Stimulated activated CD8-positive, alpha-beta memory T cell treated with anti-CD3 and anti-CD28 coated beads, Interleukin-4, amount 100 ng/mL, for 1 hour (primary cell): ENCODE results near the gene XYLT2.
"Not testable (repeated sequence)": the region's sequence is repeated elsewhere in the genome, so short reads cannot be mapped to it uniquely, and the experiment has no call there.

Source experiments
- DNase-seq, 2 donors: peaks; one replicate each; pipeline ENCODE4 v3.0.0-alpha.2; 2020; ENCODE audit warnings: low read depth in 2 of 2, low spot score in 1 of 2

XYLT2 gene

GRCh38 chr17:50388728-50389127 is 42.8 kb downstream of the XYLT2 start:
- no peak for DNase-seq

DNA sequence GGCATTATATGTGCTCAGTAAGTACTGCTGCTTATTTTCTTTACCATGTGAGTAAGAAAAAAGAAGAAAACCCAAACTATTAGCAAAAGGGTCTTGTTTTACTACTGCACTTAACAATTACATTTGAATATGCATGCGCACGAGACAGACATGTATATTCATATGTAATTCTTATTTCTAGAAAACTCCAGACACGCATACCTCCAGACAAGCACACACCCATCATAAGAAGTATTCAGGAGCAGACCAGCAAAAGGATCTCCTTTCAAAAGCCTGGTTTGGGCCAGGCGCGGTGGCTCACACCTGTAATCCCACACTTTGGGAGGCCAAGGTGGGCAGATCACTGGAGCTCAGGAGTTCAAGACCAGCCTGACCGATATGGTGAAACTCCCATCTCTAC is 43.6 kb downstream of the XYLT2 start:
- no peak for DNase-seq

- no peak for DNase-seq
These were observed 46.7 kb downstream of the XYLT2 start for GRCh38 chr17:50392621-50393020.

DNA sequence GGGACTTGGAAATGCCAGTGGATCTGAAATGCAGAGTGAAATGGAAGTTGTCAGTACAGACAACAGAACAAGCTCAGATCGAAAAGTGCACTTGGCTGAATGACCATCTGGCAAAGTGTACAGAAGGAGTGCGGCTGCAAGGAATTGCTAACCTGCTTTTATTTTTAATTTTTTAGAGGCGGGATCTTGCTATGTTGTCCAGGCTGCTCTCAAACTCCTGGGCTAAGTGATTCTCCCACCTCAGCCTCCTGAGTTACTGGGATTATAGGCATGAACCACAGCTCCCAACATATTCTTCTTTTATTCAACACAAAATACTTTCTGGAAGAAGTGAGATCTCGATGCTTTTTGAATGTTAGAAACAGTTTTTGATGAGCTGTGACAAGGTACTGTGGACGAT is 47.8 kb downstream of the XYLT2 start:
- DNase-seq: no peak

GRCh38 chr17:50394711-50395110 is 48.8 kb downstream of the XYLT2 start:
- no peak for DNase-seq

GRCh38 chr17:50396261-50397110 is 50.6 kb downstream of the XYLT2 start:
- DNase-seq: no peak

GRCh38 chr17:50397111-50397918 is 51.4 kb downstream of the XYLT2 start, which contains the start of gene LRRC59:
LRRC59 (minus strand) TSS chr17:50397523; CDS start chr17:50397317, 206 bp downstream.
- peak; percentile 82 to 87 for DNase-seq

- DNase-seq: no peak
These were observed 52.0 kb downstream of the XYLT2 start for GRCh38 chr17:50397919-50398285.

GRCh38 chr17:50398672-50399071 is 52.7 kb downstream of the XYLT2 start:
- not testable (repeated sequence) for DNase-seq

GRCh38 chr17:50399591-50399990 is 53.7 kb downstream of the XYLT2 start:
- not testable (repeated sequence) for DNase-seq

GRCh38 chr17:50405351-50405750 is 59.4 kb downstream of the XYLT2 start:
- not testable (repeated sequence) for DNase-seq

- DNase-seq: no peak
These were observed 60.7 kb downstream of the XYLT2 start for GRCh38 chr17:50406578-50406977.

DNA sequence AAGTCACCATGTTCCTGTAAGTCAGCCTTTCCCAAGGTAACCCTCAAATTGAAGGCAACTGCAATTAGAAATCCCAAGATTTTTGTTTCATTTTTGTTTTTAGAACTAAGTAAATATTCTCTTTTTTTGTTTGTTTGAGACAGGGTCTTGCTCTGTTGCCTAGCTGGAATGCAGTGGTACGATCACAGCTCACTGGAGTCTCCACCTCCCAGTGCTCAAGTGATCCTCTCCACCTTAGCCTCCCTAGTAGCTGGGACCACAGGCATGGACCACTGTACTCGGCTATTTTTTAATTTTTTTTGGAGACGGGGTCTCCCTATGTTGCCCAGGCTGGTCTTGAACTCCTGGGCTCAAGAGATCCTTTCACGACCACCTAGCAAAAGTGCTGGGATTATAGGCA is 62.0 kb downstream of the XYLT2 start:
- DNase-seq: no peak
